BE2C (cell line): ENCODE results near the gene PHYH.
"Not testable (repeated sequence)": the region's sequence is repeated elsewhere in the genome, so short reads cannot be mapped to it uniquely, and the experiment has no call there.

ENCODE experiments used
- DNase-seq: peaks from one replicate; pipeline ENCODE4 v3.0.0-alpha.2; 2020
- H3K27me3 ChIP-seq: fragments of 250-450 bp; sonication (Bioruptor Pico); 2 replicates; pipeline ENCODE4 v1.5.1; 2020; ENCODE audit warnings: mild to moderate bottlenecking
- H3K36me3 ChIP-seq: fragments of 250-450 bp; sonication (Bioruptor Pico); 2 replicates; pipeline ENCODE4 v1.5.1; 2020; ENCODE audit warnings: mild to moderate bottlenecking
- H3K4me1 ChIP-seq: fragments of 250-450 bp; sonication (Bioruptor Pico); 2 replicates; pipeline ENCODE4 v1.5.1; 2020
- H3K4me3 ChIP-seq: 2 replicates; pipeline ENCODE4 v1.5.1; 2011; ENCODE audit warnings: low read depth, low read length
- H3K9me3 ChIP-seq: fragments of 250-450 bp; sonication (Bioruptor Pico); 2 replicates; pipeline ENCODE4 v1.5.1; 2020
- CTCF ChIP-seq: IDR thresholded peaks from 2 replicates; pipeline ENCODE4 v1.5.1; 2012; ENCODE audit warnings: mild to moderate bottlenecking, low read depth, low read length

Gene PHYH

GRCh38 chr10:13256627-13257026 is 43.2 kb downstream of the PHYH start:
- Histone ChIP-seq H3K9me3 (no peaks in the 10 kb centered on the region), H3K4me3 (no peak overlapping the region), H3K36me3 (no peaks in the 10 kb centered on the region), H3K27me3 (no peaks in the 10 kb centered on the region; the same call in 1 of the 2 replicates), H3K4me1 (no peaks in the 10 kb centered on the region)
- no peak for TF ChIP-seq CTCF
- no peak for DNase-seq

- Histone ChIP-seq H3K4me3 (no peak overlapping the region), H3K27me3 (no peaks in the 10 kb centered on the region; the same call in 1 of the 2 replicates), H3K36me3 (no peaks in the 10 kb centered on the region), H3K4me1 (no peaks in the 10 kb centered on the region), H3K9me3 (no peaks in the 10 kb centered on the region)
- DNase-seq: no peak
- no peak for TF ChIP-seq CTCF
These were observed 46.1 kb downstream of the PHYH start for GRCh38 chr10:13253726-13254125.

GRCh38 chr10:13247784-13248183 is 52.1 kb downstream of the PHYH start:
- H3K4me1 ChIP-seq: no peaks in the 10 kb centered on the region
- TF ChIP-seq CTCF: no peak
- no peaks in the 10 kb centered on the region for H3K36me3 ChIP-seq
- no peaks in the 10 kb centered on the region for H3K27me3 ChIP-seq
- no peak overlapping the region for H3K4me3 ChIP-seq
- H3K9me3 ChIP-seq: no peaks in the 10 kb centered on the region
- no peak for DNase-seq

GRCh38 chr10:13247246-13247645 is 52.6 kb downstream of the PHYH start:
- Histone ChIP-seq H3K9me3 (no peaks in the 10 kb centered on the region), H3K36me3 (no peaks in the 10 kb centered on the region), H3K4me1 (no peaks in the 10 kb centered on the region), H3K4me3 (no peak overlapping the region), H3K27me3 (no peaks in the 10 kb centered on the region)
- TF ChIP-seq CTCF: no peak
- no peak for DNase-seq

GRCh38 chr10:13242260-13242659 is 57.6 kb downstream of the PHYH start:
- H3K9me3 ChIP-seq, DNase-seq, H3K27me3 ChIP-seq, H3K4me1 ChIP-seq, H3K36me3 ChIP-seq, H3K4me3 ChIP-seq: not testable (repeated sequence)

GRCh38 chr10:13241613-13242012 is 58.3 kb downstream of the PHYH start:
- Histone ChIP-seq H3K4me1 (no peaks in the 10 kb centered on the region), H3K4me3 (no peak overlapping the region), H3K27me3 (no peaks in the 10 kb centered on the region), H3K36me3 (no peaks in the 10 kb centered on the region), H3K9me3 (no peaks in the 10 kb centered on the region)
- DNase-seq: no peak
- no peak for TF ChIP-seq CTCF

- no peaks in the 10 kb centered on the region for H3K9me3 ChIP-seq
These were observed 59.9 kb downstream of the PHYH start for GRCh38 chr10:13239923-13240322.

More at GRCh38 chr10:13239923-13240322, 59.9 kb downstream of the PHYH start:
- H3K4me1 ChIP-seq: no peaks in the 10 kb centered on the region
- no peak for TF ChIP-seq CTCF
- DNase-seq: no peak
- H3K36me3 ChIP-seq: no peaks in the 10 kb centered on the region
- no peak overlapping the region for H3K4me3 ChIP-seq
- no peaks in the 10 kb centered on the region for H3K27me3 ChIP-seq
